Kidney epithelial cell (primary cell): ENCODE data around the gene MKKS. TPM values are rescaled to one million over a fixed set of nuclear protein-coding genes. Genes with fewer than 3 reads are reported as not detected.

Source experiments
- DNase-seq: peaks from one replicate; pipeline ENCODE4 v3.0.0-alpha.2; 2010; ENCODE audit warnings: low read depth
- H3K27me3 ChIP-seq: 2 replicates; pipeline ENCODE4 v1.6.0; 2011; ENCODE audit warnings: low read length; ENCODE audit not compliant: control insufficient read depth, insufficient read depth
- H3K36me3 ChIP-seq: 2 replicates; pipeline ENCODE4 v1.5.1; 2011; ENCODE audit warnings: low read length; ENCODE audit not compliant: control insufficient read depth, insufficient read depth
- H3K4me3 ChIP-seq: 2 replicates; pipeline ENCODE4 v1.5.1; 2011; ENCODE audit warnings: low read depth, mild to moderate bottlenecking, control low read depth, low read length
- CTCF ChIP-seq: IDR thresholded peaks from 2 replicates; pipeline ENCODE4 v1.5.1; 2011; ENCODE audit warnings: mild to moderate bottlenecking, moderate library complexity, low read length, control low read depth, inconsistent platforms; ENCODE audit not compliant: insufficient read depth, poor library complexity, severe bottlenecking
- total RNA-seq: library from RNA; depleted of rRNA; stranded (reverse); fragments of >200 nt; gene quantifications from 2 replicates; pipeline ENCODE4 v1.2.3, GENCODE V29; 2015

Gene MKKS
- total RNA-seq, 1 donor from 2014 or later: 16.8 TPM

GRCh38 chr20:10362674-10363073, 71.3 kb downstream of the MKKS start:
- H3K36me3 ChIP-seq: no peaks in the 10 kb centered on the region
- H3K27me3 ChIP-seq: no peaks in the 10 kb centered on the region
- H3K4me3 ChIP-seq: no peak overlapping the region
- TF ChIP-seq CTCF: no peak
- DNase-seq: no peak

GRCh38 chr20:10360878-10361277, 73.1 kb downstream of the MKKS start:
- Histone ChIP-seq H3K4me3 (no peak overlapping the region), H3K27me3 (no peaks in the 10 kb centered on the region), H3K36me3 (no peaks in the 10 kb centered on the region)
- TF ChIP-seq CTCF: no peak
- no peak for DNase-seq

- no peak for DNase-seq
- Histone ChIP-seq H3K36me3 (no peaks in the 10 kb centered on the region), H3K4me3 (no peak overlapping the region), H3K27me3 (no peaks in the 10 kb centered on the region)
- no peak for TF ChIP-seq CTCF
Observed at GRCh38 chr20:10359621-10360040, 74.4 kb downstream of the MKKS start.

- DNase-seq: no peak
- TF ChIP-seq CTCF: no peak
- no peaks in the 10 kb centered on the region for H3K36me3 ChIP-seq
- H3K4me3 ChIP-seq: no peak overlapping the region
- H3K27me3 ChIP-seq: no peaks in the 10 kb centered on the region
Observed at GRCh38 chr20:10357974-10358373, 76.0 kb downstream of the MKKS start.

GRCh38 chr20:10357061-10357708, 76.8 kb downstream of the MKKS start:
- H3K4me3 ChIP-seq: no peak overlapping the region
- peak; percentile 18 for DNase-seq
- H3K27me3 ChIP-seq: no peaks in the 10 kb centered on the region
- TF ChIP-seq CTCF: no peak
- H3K36me3 ChIP-seq: no peaks in the 10 kb centered on the region

GRCh38 chr20:10356628-10357027, 77.4 kb downstream of the MKKS start:
- Histone ChIP-seq H3K4me3 (no peak overlapping the region), H3K27me3 (no peaks in the 10 kb centered on the region), H3K36me3 (no peaks in the 10 kb centered on the region)
- no peak for DNase-seq
- TF ChIP-seq CTCF: no peak
